ENCODE measurements around the gene ABCB4.

GRCh38 chr7:87513735-87514335, 38.4 kb upstream of the ABCB4 start:
- TF ChIP-seq ZFP30 (CRISPR knock-in tag; IDR thresholded peaks at IDR 0.05) = no peak
- no peak for TF ChIP-seq ZNF70 (CRISPR knock-in tag; IDR thresholded peaks at IDR 0.05)
- no peak for TF ChIP-seq RARB (CRISPR knock-in tag; IDR thresholded peaks at IDR 0.05)
- TF ChIP-seq ESRRG (CRISPR knock-in tag; IDR thresholded peaks at IDR 0.05) = no peak
- no peak for TF ChIP-seq SNAI2 (CRISPR knock-in tag; IDR thresholded peaks at IDR 0.05)
- TF ChIP-seq ZNF565 (CRISPR knock-in tag; conservative IDR thresholded peaks at IDR 0.05; ENCODE audit: low read depth) = no peak
- TF ChIP-seq TOX (CRISPR knock-in tag; IDR thresholded peaks at IDR 0.05; ENCODE audit: borderline replicate concordance) = no peak
- no peak for TF ChIP-seq PATZ1 (CRISPR knock-in tag; IDR thresholded peaks at IDR 0.05; ENCODE audit: borderline replicate concordance)
- no peak for TF ChIP-seq ZFP3 (CRISPR knock-in tag; IDR thresholded peaks at IDR 0.05)
- no peak for TF ChIP-seq ISL1 (CRISPR knock-in tag; IDR thresholded peaks at IDR 0.05)
- no peak for TF ChIP-seq ARNTL (CRISPR knock-in tag; IDR thresholded peaks at IDR 0.05; ENCODE audit: borderline replicate concordance, low read depth)
- TF ChIP-seq OSR1 (CRISPR knock-in tag; IDR thresholded peaks at IDR 0.05) = no peak
- no peak for TF ChIP-seq PPARA (CRISPR knock-in tag; IDR thresholded peaks at IDR 0.05; ENCODE audit: borderline replicate concordance)
